ENCODE data around the gene TSPAN9.

The TSPAN9 gene

DNA sequence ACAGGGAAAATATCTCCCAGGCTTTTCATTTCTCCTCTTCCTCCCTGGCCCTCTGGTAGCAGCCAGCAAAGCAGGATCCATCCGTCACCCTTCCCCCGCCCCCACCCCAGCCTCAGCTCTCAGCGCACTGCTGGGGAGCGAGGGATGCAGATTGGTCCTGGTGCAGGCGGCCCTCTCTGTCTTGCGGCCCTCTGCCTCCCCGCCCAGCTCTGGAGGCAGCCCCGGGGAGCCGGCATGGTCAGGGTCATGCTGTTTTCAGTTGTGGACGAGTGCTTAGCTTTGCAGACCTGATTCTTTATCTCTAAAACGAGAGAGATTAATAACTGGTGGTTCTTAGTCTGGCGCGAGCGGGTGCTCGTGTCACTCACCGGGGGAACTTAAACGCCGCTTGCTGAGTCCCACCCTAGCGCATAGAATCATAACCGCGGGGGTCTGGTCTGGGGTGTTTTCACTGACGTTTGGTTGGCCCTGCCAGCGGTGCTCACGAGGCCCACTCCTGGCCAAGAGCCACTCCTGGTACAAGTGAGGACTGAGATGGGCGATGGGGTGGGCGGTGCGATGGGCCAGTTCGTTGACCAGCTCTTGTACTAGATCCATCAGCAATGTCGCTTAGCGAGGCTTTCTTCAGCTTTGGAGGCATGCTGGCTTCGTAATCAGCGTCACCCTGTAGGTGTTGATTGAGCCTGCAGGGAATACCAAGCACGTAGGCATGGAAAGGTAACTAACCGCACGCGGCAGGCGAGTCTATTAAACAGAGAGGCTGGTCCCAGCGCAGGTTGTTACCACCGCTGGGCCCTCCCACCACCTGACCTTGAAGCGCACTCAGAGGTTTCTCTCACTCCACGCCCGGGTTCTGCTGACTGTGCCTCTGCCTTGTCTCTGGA lies 95.2 kb downstream of the TSPAN9 start:
- no peak for DNase-seq (ENCODE audit: low read depth)
- H3K4me3 ChIP-seq (ENCODE audit: low read length) = no peak overlapping the region
- TF ChIP-seq, protein P1, sequence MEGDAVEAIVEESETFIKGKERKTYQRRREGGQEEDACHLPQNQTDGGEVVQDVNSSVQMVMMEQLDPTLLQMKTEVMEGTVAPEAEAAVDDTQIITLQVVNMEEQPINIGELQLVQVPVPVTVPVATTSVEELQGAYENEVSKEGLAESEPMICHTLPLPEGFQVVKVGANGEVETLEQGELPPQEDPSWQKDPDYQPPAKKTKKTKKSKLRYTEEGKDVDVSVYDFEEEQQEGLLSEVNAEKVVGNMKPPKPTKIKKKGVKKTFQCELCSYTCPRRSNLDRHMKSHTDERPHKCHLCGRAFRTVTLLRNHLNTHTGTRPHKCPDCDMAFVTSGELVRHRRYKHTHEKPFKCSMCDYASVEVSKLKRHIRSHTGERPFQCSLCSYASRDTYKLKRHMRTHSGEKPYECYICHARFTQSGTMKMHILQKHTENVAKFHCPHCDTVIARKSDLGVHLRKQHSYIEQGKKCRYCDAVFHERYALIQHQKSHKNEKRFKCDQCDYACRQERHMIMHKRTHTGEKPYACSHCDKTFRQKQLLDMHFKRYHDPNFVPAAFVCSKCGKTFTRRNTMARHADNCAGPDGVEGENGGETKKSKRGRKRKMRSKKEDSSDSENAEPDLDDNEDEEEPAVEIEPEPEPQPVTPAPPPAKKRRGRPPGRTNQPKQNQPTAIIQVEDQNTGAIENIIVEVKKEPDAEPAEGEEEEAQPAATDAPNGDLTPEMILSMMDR (conservative IDR thresholded peaks at IDR 0.05; ENCODE audit: low read length) = no peak

DNA sequence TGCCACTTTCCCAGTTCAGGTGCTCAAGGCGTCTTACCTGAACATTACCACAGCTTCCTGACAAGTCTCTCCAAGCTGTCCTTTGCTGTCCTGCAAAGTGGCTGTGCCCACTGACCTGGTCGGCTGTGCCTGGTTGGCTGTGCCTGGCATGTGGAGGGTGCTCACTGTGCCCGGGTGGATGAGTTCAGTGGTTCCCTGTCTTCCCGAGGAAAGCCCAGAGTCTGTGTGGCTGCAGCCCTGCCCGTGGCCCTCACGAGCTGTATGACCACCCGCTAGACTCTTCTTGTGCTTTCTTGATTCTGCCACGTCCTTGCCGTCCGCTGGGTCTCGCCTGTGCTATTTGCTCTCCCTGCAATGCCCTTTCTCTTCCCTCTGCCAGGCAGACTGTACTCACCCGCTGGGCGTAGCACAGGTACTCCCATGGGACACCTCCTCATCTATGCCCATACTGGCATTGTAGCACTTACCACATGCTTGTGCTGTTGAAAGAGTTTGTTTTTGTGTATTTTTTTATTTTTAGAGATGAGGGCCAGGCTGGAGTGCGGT lies 95.9 kb downstream of the TSPAN9 start:
- TF ChIP-seq, protein P1 (conservative IDR thresholded peaks at IDR 0.05; ENCODE audit: low read length) = no peak
- DNase-seq (ENCODE audit: low read depth) = no peak
- H3K4me3 ChIP-seq (ENCODE audit: low read length) = no peak overlapping the region

DNA sequence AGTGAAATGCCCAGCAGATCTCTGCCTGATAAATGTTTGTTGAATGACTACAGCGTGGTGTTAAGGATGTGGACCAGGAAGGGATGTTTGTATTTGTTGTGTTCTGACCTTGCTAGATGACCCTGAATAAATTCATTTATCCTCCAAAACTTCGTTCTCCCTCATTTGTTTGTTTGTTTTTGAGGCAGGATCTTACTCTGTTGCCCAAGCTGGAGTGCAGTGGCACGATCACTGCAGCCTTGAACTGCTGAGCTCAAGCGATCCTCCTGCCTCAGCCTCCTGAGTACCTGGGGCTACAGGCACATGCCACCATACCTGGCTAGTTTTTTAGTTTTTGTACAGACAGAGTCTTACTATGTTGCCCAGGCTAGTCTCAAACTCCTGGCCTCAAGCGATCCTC lies 96.7 kb downstream of the TSPAN9 start:
- H3K4me3 ChIP-seq (ENCODE audit: low read length) = no peak overlapping the region
- TF ChIP-seq, protein P1 (conservative IDR thresholded peaks at IDR 0.05; ENCODE audit: low read length) = no peak
- no peak for DNase-seq (ENCODE audit: low read depth)

DNA sequence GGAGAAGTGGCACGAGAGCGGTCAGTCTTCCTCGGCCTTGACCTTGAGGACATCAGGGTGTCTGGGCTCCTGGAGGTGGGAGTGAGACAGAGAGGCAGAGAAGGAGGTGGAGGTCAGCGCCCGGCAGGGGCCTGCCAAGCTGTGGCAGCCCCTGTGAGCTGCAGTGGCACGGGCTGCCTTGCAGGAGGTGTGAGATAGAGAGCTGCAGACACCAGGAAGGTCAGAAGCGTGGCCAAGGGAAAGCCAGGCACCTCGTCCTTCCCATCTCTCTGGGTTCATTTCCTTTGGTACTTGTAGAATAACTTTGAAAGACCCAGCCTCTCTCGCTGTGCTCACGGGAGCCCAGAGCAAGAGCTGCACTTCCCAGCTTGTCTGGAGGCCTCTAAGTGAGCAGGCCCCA lies 98.1 kb downstream of the TSPAN9 start:
- H3K4me3 ChIP-seq (ENCODE audit: low read length) = no peak overlapping the region
- TF ChIP-seq, protein P1 (conservative IDR thresholded peaks at IDR 0.05; ENCODE audit: low read length) = no peak
- no peak for DNase-seq (ENCODE audit: low read depth)

DNA sequence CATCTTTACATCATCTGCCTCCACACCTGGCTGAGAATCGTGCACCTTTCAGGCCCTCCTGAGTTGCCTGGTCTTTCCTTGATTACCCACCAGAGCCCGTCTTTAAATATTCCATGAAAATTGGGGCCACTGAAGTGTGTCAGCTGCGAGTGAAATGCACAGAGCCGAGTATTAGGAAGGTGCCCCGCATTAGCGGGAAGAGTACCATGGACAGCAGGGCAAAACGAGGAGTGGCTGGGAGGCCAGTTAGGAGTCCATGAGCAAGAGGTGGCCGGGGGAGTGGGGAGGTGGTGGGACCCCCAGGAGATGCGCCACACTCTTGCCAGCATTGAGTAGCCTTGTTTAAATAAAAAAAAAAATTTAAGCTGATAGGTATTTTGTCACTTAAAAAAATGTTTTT lies 99.6 kb downstream of the TSPAN9 start:
- TF ChIP-seq, protein P1 (conservative IDR thresholded peaks at IDR 0.05; ENCODE audit: low read length) = no peak
- H3K4me3 ChIP-seq (ENCODE audit: low read length) = no peak overlapping the region
- DNase-seq (ENCODE audit: low read depth) = no peak

DNA sequence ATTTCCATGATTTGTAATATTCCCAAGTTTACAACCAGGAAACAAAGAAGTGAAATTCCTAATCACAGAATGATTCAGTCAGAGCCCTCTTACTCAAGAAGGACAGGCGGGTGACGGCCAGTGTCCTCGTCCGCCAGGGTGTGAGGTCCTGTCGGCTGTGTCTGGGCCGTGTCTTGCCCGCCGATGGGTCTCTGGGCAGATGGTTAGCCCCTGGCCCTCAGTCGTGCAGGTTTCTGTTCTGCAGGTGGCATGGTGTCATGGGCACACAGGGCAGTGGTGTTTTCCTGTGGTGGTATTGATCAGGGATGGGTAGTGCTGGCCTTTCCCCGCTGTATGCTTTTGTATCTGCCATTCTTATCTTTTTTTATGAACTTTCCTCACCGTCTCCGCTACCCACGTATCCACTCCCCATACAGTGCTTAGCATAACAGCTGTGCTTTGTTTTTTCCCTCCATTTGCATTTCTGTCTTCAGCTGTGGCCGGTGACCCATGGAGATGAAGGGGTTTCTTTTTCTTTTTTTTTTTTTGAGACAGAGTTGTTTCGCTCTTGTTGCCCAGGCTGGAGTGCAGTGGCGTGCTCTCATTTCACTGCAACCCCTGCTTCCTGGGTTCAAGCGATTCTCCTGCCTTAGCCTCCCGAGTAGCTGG lies 100.7 kb downstream of the TSPAN9 start:
- no peak overlapping the region for H3K4me3 ChIP-seq (ENCODE audit: low read length)
- no peak for DNase-seq (ENCODE audit: low read depth)
- TF ChIP-seq, protein P1 (conservative IDR thresholded peaks at IDR 0.05; ENCODE audit: low read length) = no peak

Data from AG10803 (cell line).